ENCODE measurements around the gene APOC1.
"Not testable (repeated sequence)": the region's sequence is repeated elsewhere in the genome, so short reads cannot be mapped to it uniquely, and the experiment has no call there.

The APOC1 gene

GRCh38 chr19:44914433-44915206, at the start of gene APOC1:
TSS of gene APOC1 (plus strand) at chr19:44914608. CDS start at chr19:44914892, 284 bp downstream.
- peak within 1 kb of the TSS; percentile 44 to 84 (median 77); a peak in 20 of 22 replicates for H3K27ac ChIP-seq
- not testable (repeated sequence) for H4K20me1 ChIP-seq; H3K9me3 ChIP-seq (replicated peaks in 1 of 11); H3K36me3 ChIP-seq; H3K27me3 ChIP-seq
- peak within 1 kb of the TSS; percentile 87 to 97 (median 91) for H3K4me2 ChIP-seq
- peak within 1 kb of the TSS; percentile 58 to 71 (median 62) for H3K4me3 ChIP-seq
- H3K9ac ChIP-seq = peak within 1 kb of the TSS; percentile 72 to 83 (median 79)
- H3K4me1 ChIP-seq = peaks cover 9 to 73% (median 48%) of the 10 kb centered on the region in 10 experiments

GRCh38 chr19:44865196-44865767, 49.1 kb upstream of the APOC1 start:
- Histone ChIP-seq H3K9me3 (replicated peaks in 1 of 11) (peaks cover 0 to 12% (median 0%) of the 10 kb centered on the region in 11 experiments; a peak in 5 of 22 replicates), H3K36me3 (peaks cover 50 to 79% (median 67%) of the 10 kb centered on the region in 11 experiments), H3K27ac (no peak overlapping the region), H3K27me3 (no peaks in the 10 kb centered on the region), H4K20me1 (peaks cover 0 to 53% (median 5%) of the 10 kb centered on the region in 11 experiments; a peak in 10 of 22 replicates), H3K4me2 (peak overlapping the region in 1 of 11 experiments; percentile 48; a peak in 1 of 22 replicates), H3K9ac (no peak overlapping the region), H3K4me1 (peaks cover 0 to 54% (median 28%) of the 10 kb centered on the region in 10 experiments; a peak in 15 of 20 replicates), H3K4me3 (no peak overlapping the region)
- no peak for TF ChIP-seq Cebpa-rat (IDR thresholded peaks at IDR 0.05)

- peaks cover 0 to 68% (median 33%) of the 10 kb centered on the region in 10 experiments; a peak in 15 of 20 replicates for H3K4me1 ChIP-seq
- peak overlapping the region in 1 of 11 experiments; percentile 9; a peak in 2 of 22 replicates for H3K9ac ChIP-seq
- H3K27ac ChIP-seq = peak overlapping the region in 4 of 11 experiments; percentile 32 to 81 (median 42); a peak in 4 of 22 replicates
- no peak for TF ChIP-seq Cebpa-rat (IDR thresholded peaks at IDR 0.05)
- H3K36me3 ChIP-seq = peaks cover 46 to 79% (median 62%) of the 10 kb centered on the region in 11 experiments
- no peak overlapping the region for H3K4me3 ChIP-seq
- no peaks in the 10 kb centered on the region for H3K27me3 ChIP-seq
- peak overlapping the region in 4 of 11 experiments; percentile 11 to 81 (median 47); a peak in 7 of 22 replicates for H3K4me2 ChIP-seq
- peaks cover 0 to 7% (median 0%) of the 10 kb centered on the region in 11 experiments; a peak in 4 of 22 replicates for H3K9me3 ChIP-seq (replicated peaks in 1 of 11)
- H4K20me1 ChIP-seq = peaks cover 0 to 52% (median 5%) of the 10 kb centered on the region in 11 experiments; a peak in 11 of 22 replicates
Measured at GRCh38 chr19:44866664-44867063, 47.7 kb upstream of the APOC1 start.

- H3K4me1 ChIP-seq = peaks cover 4 to 77% (median 40%) of the 10 kb centered on the region in 10 experiments; a peak in 17 of 20 replicates
- peaks cover 0 to 7% (median 0%) of the 10 kb centered on the region in 11 experiments; a peak in 2 of 22 replicates for H3K9me3 ChIP-seq (replicated peaks in 1 of 11)
- peak overlapping the region in 3 of 11 experiments; percentile 31 to 62 (median 60); a peak in 3 of 22 replicates for H3K9ac ChIP-seq
- no peaks in the 10 kb centered on the region for H3K27me3 ChIP-seq
- no peak overlapping the region for H3K4me3 ChIP-seq
- peak overlapping the region in 4 of 11 experiments; percentile 68 to 90 (median 80); a peak in 8 of 22 replicates for H3K4me2 ChIP-seq
- TF ChIP-seq Cebpa-rat (IDR thresholded peaks at IDR 0.05) = no peak
- H3K27ac ChIP-seq = peak overlapping the region in 4 of 11 experiments; percentile 67 to 81 (median 78); a peak in 8 of 22 replicates
- peaks cover 51 to 80% (median 66%) of the 10 kb centered on the region in 11 experiments for H3K36me3 ChIP-seq
- H4K20me1 ChIP-seq = peaks cover 0 to 51% (median 5%) of the 10 kb centered on the region in 11 experiments; a peak in 11 of 22 replicates
Measured at GRCh38 chr19:44867578-44867977, 46.8 kb upstream of the APOC1 start.

GRCh38 chr19:44869733-44870470, 44.5 kb upstream of the APOC1 start:
- Histone ChIP-seq H3K27me3 (no peaks in the 10 kb centered on the region), H3K27ac (peak overlapping the region in 9 of 11 experiments; percentile 17 to 81 (median 58); a peak in 13 of 22 replicates), H3K36me3 (peaks cover 65 to 93% (median 80%) of the 10 kb centered on the region in 11 experiments), H3K4me2 (peak overlapping the region in 7 of 11 experiments; percentile 8 to 90 (median 78); a peak in 13 of 22 replicates), H3K4me1 (peaks cover 14 to 77% (median 51%) of the 10 kb centered on the region in 10 experiments), H3K9ac (peak overlapping the region in 5 of 11 experiments; percentile 26 to 60 (median 43); a peak in 6 of 22 replicates), H4K20me1 (peaks cover 0 to 46% (median 4%) of the 10 kb centered on the region in 11 experiments; a peak in 11 of 22 replicates), H3K4me3 (0 out of 20 replicates have a peak overlapping the region, but pooled peaks of 1 of the 10 experiments have one; percentile 22), H3K9me3 (replicated peaks in 1 of 11) (peaks cover 0 to 7% (median 0%) of the 10 kb centered on the region in 11 experiments; a peak in 2 of 22 replicates)
- no peak for TF ChIP-seq Cebpa-rat (IDR thresholded peaks at IDR 0.05)

- H4K20me1 ChIP-seq = peaks cover 0 to 51% (median 3%) of the 10 kb centered on the region in 11 experiments; a peak in 10 of 22 replicates
- peak overlapping the region in 1 of 11 experiments; percentile 77; a peak in 2 of 22 replicates for H3K27ac ChIP-seq
- H3K4me2 ChIP-seq = peak overlapping the region in 2 of 11 experiments; percentile 81 to 90; a peak in 2 of 22 replicates
- no peak overlapping the region for H3K4me3 ChIP-seq
- no peak for TF ChIP-seq Cebpa-rat (IDR thresholded peaks at IDR 0.05)
- H3K9me3 ChIP-seq (replicated peaks in 1 of 11) = peaks cover 0 to 7% (median 0%) of the 10 kb centered on the region in 11 experiments; a peak in 2 of 22 replicates
- H3K36me3 ChIP-seq = peaks cover 66 to 93% (median 80%) of the 10 kb centered on the region in 11 experiments
- no peak overlapping the region for H3K9ac ChIP-seq
- H3K4me1 ChIP-seq = peaks cover 24 to 74% (median 53%) of the 10 kb centered on the region in 10 experiments
- no peaks in the 10 kb centered on the region for H3K27me3 ChIP-seq
Measured at GRCh38 chr19:44871809-44872208, 42.6 kb upstream of the APOC1 start.

- H3K9ac ChIP-seq = no peak overlapping the region
- no peak overlapping the region; a peak in 2 of 22 replicates for H3K27ac ChIP-seq
- H3K9me3 ChIP-seq (replicated peaks in 1 of 11) = peaks cover 0 to 5% (median 0%) of the 10 kb centered on the region in 11 experiments; a peak in 2 of 22 replicates
- H3K4me3 ChIP-seq = no peak overlapping the region
- peak overlapping the region in 7 of 11 experiments; percentile 3 to 53 (median 34); a peak in 7 of 22 replicates for H3K4me2 ChIP-seq
- H4K20me1 ChIP-seq = peaks cover 0 to 59% (median 3%) of the 10 kb centered on the region in 11 experiments; a peak in 11 of 22 replicates
- H3K4me1 ChIP-seq = peaks cover 33 to 77% (median 58%) of the 10 kb centered on the region in 10 experiments
- H3K27me3 ChIP-seq = no peaks in the 10 kb centered on the region
- no peak for TF ChIP-seq Cebpa-rat (IDR thresholded peaks at IDR 0.05)
- peaks cover 68 to 93% (median 80%) of the 10 kb centered on the region in 11 experiments for H3K36me3 ChIP-seq
Measured at GRCh38 chr19:44872661-44873060, 41.7 kb upstream of the APOC1 start.

All from BLaER1 treated with 17β-estradiol and CSF1 and Interleukin-3, amounts not matched to agents 10 nM and 100 nM (cell line).